Measurements from ENCODE around the gene HAL.
A peak's percentile ranks its signal among the peaks of the same experiment; 100 is the strongest.

The HAL gene, protein sequence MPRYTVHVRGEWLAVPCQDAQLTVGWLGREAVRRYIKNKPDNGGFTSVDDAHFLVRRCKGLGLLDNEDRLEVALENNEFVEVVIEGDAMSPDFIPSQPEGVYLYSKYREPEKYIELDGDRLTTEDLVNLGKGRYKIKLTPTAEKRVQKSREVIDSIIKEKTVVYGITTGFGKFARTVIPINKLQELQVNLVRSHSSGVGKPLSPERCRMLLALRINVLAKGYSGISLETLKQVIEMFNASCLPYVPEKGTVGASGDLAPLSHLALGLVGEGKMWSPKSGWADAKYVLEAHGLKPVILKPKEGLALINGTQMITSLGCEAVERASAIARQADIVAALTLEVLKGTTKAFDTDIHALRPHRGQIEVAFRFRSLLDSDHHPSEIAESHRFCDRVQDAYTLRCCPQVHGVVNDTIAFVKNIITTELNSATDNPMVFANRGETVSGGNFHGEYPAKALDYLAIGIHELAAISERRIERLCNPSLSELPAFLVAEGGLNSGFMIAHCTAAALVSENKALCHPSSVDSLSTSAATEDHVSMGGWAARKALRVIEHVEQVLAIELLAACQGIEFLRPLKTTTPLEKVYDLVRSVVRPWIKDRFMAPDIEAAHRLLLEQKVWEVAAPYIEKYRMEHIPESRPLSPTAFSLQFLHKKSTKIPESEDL

DNA sequence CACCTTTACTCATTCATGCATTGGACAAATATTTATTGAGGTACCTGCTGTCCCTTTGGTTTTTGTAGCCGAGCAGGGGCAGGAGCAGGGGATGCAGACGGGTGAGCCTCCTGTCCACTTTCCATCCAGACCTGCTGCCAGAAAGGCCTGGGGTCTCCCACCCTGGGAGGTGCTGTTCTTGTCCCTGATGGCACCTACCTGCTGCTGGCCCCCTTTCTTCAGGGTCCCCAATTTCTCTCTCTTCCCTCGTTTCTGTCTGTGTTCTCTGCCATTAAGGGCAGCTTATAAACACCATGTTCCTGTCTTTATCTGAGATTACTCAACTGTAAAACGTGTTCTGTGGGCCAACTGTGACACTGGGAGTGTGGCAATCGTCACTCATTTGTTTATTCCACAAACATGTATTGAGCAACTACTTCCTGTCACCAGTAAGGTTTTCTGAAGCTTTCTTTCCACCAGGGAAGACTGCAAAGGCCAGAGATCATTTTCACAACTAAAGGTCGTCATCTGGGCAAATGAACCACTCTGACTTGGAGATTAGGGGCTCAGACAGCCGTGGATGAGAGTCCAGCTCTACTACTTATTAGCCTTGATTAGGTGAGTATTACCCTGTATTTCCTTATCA, at the start of gene HAL:
TSS of gene HAL (minus strand) at position 311 of the 625 bp plus-strand sequence. CDS start 434 bp downstream, outside the sequence.
- no peak for DNase-seq (ENCODE audit: low read depth)

DNA sequence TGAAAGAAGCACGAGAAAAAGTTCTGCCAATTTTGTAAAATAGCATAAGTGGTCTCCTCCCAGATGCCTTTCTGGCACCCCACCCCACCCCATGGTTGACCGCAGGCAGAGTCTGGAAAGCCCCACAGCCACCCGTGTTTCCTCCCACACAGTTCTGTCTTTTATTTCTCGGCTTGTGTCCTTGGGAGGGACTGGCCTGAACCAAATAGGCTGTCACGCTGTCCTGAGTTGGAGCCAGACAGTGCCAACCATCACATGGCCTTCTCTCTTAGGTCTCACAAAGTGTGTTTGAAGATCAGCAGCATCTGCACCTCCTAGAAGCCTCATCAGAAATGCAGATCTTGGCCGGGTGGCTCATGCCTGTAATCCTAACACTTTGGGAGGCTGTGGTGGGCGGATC, 49.4 kb upstream of the HAL start:
- no peak for DNase-seq (ENCODE audit: low read depth)

DNA sequence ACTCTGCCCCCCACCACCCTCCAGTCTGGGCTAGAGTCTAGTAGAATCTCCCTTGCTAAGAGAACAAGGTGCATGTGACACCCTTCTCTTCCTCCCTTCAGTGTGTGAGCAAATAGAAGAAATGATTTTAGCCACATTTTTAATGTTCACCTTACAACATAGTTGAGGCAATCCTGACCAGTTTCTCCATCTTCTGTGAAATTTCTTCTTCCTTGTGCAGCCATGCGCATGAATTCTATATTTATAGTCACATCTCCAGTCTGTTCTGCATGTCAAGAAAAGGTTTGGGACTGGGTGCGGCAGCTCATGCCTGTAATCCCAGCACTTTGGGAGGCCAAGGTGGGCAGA, 48.8 kb upstream of the HAL start:
- DNase-seq (ENCODE audit: low read depth): no peak

DNA sequence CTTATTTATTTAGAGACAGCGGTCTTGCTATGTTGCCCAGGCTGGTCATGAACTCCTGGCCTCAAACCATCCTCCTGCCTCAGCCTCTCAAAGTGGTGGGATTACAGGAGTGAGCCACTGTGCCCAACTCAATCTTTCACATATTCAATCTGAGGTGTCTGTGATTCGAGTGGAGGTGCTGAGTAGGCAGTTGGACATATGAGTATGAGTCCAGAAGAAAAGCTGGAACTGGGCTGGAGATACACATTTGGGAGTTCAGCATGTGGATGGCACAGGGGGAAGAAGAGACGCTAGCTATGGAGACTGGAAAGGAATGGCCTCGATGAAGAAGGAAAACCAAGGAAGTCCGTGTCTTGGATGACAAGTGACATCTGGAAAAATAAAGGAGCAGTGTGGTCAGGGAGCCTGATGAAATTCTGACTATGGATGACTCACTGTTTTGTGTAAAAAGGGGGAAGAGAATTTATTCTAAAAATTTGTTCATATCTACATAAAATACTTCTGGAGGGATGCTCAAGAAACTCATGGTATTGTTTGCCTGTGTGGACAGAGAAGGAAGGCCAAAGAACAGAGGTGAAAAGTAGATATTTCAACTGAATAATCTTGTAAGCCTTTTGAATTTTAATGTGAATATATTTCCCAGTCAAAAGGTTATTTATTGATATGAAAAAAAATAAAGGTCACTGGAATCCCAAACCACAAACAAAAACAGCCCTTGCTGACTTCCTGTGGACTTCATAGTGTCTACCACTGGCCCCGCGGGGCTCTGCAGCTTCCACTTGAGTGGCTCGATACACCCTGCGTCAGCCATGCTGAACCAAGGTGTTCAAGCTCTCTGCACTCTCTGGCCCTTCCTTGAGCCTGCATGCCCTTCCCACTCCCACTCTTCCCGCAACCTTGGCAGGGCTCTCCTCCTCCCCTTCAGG, 48.1 kb upstream of the HAL start:
- DNase-seq (ENCODE audit: low read depth): peak; percentile 34

DNA sequence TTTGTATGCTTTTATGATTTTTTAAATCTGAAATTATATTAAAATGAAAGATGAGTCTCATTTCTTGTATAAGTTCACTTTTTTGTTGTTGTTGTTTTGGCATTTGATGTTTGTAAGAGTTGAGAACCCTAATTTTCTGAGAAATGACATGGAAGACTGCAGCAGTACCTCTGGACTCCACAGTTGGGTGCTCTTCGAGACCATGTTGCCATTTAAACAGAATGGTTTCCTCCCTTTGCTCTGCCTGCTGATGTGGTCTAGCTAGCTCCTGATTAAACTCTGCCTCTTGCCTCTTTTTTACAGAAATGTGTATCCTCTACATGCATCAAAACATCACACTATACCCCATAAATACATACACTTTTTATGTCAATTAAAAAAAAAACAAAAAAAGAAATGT, 45.0 kb upstream of the HAL start:
- DNase-seq (ENCODE audit: low read depth): no peak

DNA sequence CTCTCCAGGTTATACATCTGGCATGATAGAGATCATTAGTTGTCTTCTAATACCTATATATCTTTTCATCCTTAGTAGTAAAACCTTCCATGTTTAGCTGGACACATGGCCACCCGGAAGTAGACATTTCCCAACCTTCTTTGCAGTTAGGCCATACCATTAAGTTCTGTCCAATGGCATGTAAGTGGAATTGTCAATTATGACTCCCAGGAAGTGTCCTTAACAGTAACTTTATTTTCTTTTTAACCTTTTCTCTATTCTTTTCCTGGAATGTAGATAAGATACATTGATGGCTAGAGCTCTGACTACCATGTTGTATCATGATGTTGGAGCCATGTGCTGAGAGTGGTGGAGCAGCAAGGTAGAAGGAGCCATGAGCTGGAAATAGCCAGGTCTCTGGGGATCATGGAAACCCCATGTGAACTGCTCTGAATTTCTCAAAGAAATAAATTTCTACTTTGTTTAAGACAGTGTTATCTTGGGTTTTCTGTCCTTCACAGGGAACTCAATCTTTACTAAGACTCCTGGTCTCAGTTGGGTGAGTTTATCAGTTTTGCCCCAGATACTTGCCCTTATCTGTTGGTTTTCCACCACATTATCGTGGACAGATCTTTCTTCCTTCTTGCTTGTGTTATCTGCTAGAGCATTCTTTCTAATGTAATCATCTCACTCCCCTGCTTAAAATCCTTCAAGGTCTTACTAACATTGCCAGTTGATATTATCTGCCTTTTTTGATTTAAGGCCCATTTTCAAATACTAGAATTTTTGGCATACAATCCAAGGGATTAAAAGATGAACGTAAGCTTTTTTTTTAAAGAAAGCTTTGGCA, 44.4 kb upstream of the HAL start:
- no peak for DNase-seq (ENCODE audit: low read depth)

DNA sequence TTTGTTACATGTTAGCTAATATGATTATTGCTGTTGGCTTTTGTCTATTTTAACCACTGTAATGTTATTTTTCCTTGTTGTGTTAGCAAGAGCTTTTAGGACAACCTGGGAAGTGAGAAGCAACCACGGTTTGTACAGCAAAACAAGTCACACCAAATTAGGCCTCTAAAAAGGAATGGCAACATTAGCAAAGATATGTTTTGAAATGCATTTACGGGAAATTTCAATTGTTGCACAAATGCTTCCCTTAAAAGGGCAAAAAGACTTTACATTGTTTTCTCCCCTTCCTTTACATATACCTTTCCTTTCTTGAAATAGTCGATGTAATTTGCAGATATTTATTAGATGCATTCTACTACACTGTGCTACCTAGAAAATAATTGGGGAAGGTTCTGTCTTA, 43.4 kb upstream of the HAL start:
- DNase-seq (ENCODE audit: low read depth): no peak

DNA sequence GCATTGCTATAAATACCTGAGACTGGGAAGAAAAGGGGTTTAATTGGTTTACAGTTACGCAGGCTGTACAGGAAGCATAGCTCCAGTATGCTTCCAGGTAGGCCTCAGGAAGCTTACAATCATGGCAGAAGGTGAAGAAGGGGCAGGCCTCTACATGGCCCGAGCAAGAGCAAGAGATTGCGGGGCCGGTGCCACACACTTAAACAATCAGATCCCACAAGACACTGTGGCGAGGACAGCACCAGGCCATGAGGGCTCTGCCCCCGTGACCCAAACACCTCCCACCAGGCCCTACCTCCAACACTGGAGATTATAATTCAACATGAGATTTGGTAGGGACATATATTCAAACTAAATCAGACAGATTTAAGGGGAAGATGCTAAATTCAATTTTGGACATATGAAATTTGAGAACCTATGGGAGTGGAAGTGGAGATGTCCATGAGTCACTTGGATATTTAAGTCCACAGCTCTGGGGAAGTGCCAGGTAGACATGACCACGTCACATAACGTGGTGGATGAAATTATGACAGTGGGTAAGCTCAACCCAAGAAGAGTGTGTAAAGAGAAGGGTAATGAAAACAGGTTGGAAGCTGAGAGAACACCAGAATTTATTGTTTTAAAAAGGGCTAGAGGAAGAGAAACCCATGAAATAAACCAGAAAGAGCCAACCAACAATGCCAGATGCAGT, 40.8 kb upstream of the HAL start:
- DNase-seq (ENCODE audit: low read depth): no peak

DNA sequence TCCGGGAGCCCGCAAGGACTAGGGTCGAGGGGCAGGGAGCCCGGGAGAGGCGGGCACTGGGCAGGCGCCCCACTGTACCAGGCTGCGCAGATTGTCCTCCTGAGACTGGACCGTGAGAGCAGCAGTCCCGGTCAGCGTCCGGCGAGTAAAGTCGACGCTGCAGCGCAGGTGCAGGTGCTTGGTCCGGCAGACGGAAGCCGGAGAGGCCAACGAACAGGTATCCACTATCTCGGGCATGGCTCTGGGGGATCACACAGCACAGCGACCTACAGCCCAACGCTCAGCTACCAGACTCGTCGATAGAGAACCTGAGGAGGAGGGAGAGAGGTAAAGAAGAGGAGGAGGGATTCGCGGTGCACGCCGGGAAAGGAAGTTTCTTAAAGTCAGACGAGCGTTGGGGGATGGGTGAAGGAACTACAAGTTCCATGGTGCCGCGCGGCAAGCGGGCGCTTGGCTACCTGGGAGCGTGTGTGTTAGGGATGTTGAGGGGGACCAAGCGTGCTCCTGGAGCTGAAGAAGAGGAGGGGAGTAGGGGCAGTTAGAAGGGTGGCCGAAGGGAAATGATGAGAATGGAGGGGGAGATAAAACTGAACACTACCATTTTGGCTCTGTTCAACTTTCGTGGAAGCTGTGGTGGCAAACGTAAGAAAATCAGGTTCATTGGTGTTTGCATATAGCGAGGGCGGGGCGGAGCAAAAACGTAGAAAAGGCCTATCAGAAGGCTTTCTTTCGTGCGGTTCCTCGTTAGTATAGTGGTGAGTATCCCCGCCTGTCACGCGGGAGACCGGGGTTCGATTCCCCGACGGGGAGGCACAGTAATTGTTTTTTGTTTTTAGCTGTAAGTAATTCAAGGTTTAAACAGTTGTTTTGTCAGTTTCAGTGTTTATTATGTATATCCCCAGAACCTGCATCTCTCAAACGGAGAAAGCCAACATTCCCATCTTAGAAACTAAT, 39.4 kb upstream of the HAL start, which contains the start of gene LTA4H:
TSS of gene LTA4H (minus strand) at position 305 of the 954 bp plus-strand sequence. CDS start at position 237, 68 bp downstream.
- DNase-seq (ENCODE audit: low read depth): peak; percentile 95

DNA sequence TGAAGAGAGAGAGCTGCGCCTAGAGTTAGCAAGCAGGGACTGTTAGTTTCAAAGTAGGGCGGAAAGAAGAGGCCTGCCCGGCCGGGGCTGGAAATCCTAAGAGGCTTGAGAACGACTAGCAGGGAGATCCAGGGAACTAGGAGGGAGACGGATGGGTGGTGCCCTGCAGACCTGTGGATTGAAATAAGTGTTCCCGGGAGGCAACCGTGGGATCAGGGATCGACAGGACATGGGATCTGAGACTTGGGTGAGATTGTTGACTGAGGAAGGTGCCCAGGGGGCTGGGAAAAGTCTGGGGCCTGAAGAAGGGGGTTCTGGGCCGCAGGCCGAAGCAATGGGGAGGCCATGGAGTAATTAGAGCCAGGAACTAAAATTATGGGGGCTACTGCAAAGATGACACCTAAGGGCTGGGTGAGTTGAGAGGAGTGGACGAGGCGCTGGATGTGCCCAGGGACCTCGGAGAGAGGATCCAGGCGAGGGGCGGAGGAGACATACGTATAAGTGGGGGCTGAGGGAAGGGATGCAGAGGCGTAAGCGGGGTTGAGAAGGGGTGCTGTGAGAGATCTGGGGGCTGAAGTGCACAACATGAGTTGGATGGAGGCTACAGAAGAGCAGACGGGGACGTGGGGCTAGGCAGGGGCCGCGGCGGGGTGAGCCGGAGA, 38.6 kb upstream of the HAL start:
- no peak for DNase-seq (ENCODE audit: low read depth)

DNA sequence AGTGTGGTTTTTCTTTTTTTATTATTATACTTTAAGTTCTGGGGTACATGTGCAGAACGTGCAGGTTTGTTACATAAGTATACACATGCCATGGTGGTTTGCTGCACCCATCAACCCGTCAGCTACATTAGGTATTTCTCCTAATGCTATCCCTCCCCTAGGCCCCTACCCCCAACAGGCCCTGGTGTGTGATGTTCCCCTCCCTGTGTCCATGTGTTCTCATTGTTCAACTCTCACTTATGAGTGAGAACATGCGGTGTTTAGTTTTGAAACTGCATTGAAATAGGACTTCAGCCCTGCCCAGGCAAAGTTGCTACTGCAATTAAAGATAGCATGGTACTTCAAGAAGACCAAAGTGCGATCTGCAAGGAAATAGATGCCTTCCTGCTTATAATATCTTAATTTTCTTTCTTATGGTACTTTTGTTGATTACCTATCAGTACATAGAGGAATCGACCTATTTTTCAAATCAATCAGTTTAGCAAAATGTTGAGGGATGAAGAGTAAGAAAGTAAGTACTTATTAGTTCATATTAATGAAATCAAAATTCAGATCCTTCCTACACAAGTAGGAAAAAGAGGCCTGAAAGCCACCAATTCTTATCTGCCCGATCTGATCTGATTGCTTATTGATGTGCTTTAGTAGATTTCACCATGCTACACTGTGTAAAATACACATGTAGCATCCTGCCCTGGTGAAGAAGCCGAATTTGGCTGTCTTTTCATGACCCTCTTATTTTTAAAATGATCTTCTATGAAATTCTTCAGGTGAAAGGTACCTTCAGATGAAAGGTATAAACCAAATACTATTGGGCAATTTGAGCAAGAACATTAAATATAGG, 37.6 kb upstream of the HAL start:
- DNase-seq (ENCODE audit: low read depth): no peak

DNA sequence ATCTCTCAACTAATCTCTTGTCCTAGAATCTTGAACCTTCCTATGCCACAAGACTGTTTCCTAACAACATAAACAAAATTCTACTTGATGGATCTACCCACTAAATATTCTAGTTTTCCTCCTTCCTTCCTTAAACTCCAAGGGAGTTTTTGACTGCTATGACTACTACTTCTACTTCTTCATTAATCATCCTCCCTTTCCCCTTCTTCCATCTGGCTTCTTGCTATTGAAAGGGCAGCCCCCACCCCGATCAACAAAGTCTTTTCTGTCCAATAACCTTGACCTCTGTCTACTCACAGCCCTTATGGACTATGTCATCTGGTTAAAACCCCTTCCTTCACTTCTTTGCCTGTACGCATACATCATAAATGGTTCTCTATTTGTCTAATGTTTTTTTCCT, 33.7 kb upstream of the HAL start:
- no peak for DNase-seq (ENCODE audit: low read depth)

DNA sequence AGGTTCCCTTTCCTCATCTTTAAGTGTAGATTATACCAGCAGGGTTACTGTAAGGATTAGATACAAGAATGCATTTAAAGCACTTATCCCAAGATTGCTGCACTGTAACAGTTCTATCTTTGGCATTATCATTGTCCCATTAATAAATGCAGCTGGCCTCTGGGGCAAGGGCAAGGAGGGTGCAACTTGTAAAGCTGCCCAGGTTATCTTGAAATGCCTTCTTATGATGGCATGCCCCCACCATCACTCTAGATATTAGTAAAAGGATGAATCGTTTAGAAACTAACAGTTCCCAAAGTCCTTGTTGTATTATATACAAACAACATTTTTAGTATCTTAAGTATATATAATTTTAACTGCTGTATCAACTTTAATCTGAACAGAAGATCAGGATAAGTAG, 32.4 kb upstream of the HAL start:
- DNase-seq (ENCODE audit: low read depth): no peak

DNA sequence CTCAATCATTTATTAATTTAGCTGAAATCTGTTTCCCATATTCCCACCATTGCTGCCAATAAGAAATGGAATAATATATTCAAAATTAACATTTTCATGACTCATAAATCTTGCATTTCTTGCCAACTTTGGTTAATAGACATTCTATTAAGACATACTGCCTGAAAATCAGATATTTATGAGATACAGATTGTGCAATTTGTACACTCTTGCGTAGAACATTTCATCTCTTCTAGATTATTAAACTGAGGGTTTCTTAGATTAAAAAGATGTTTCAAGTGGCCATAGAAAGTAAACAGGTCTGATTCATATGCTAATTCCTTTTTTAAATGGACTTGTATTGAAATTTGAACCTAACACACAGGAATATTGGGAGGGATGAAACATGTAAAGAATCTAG, 30.2 kb upstream of the HAL start:
- no peak for DNase-seq (ENCODE audit: low read depth)

DNA sequence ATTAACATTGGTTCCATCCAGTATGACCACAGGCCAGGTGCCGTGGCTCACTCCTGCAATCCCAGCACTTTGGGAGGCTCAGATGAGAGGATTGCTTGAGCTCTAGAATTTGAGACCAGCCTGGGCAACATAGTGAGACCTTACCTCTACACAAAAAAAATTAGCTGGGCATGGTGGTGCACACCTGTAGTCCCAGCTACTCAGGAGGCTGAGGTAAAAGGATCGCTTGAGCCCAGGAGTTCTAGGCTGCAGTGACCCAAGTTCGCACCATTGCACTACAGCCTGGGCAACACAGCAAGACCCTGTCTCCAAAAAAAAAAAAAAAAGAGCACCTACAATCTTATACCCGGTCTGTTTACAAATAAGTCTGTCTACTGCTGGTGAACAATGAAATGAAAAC, 29.4 kb upstream of the HAL start:
- DNase-seq (ENCODE audit: low read depth): no peak

DNA sequence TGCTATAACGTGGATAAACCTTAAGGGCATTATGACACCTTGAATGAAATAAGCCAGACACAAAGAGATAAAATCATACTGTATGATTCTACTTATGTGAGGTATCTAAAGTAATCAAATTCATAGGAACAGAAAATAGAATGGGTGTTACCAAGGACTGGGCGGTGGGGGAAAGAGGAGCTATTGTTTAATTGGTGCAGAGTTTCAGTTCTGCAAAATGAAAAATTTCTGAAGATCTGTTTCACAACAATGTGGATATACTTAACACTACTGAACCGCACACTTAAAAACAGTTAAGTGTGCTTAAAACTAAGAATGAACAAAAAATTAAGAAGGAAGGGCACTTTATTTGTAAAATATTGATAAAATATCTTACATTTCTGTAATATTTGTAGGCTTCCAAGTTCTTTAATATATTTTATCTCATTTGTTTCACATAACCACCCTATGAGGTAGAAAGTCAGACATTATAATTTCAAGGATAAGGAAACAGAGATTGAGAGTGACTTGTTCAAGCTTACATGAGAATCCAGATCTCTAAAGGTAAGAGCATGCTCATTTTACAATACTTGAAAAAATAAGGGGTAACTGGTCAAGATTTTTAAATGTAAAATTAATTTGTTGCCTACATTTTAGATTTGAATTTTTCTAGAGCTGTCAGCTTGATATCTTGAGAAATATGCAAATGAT, 24.3 kb upstream of the HAL start:
- no peak for DNase-seq (ENCODE audit: low read depth)

DNA sequence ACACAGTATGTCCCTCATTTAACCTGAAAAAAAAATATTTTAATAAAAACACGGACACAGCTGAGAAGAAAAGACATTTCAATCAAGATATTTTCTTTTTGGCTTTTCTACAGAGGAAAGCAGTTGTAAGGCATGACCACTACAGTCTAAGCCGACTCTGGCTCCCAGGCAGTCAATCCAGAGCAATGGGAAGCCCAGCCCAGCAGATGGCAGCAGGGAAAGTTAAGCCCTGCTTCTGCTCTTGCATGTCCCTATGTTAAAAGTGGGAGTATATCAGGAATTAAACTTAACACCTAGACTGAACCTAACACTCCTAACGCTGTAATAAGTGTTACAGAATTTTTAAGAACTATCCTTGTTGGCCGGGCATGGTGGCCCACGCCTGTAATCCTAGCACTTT, 19.5 kb upstream of the HAL start:
- no peak for DNase-seq (ENCODE audit: low read depth)
